HG02840 (cell line): ENCODE results near the gene PRPF19.
"Not testable (repeated sequence)": the region's sequence is repeated elsewhere in the genome, so short reads cannot be mapped to it uniquely, and the experiment has no call there.

Experiments used
- ATAC-seq: cut with Tn5 transposase; IDR thresholded peaks from one replicate; pipeline ENCODE4 v1.9.1; 2021; ENCODE audit warnings: mild to moderate bottlenecking, moderate library complexity, moderate number of reproducible peaks; ENCODE audit not compliant: unreplicated experiment, low FRiP score

PRPF19 gene

DNA sequence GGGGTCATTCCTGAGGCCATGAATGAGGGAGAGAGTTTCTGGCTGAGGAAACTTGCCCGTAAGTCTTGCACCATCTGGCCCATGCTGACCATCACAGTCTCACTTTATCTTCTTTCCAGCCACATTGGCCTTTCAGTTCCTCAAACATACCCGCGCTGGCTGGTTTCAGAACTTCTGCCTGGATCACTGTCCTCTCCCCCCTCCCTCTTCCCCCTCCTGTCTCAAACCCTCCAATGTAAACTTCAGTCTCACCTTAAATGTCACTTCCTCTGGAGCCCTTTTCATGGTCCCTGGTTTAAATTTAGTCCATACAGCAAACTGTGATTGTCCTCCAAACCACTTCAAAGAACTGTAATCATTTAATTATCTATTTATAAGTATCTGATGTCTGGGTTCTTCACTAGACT is 3.9 kb upstream of the PRPF19 start:
- ATAC-seq = peak; percentile 24

DNA sequence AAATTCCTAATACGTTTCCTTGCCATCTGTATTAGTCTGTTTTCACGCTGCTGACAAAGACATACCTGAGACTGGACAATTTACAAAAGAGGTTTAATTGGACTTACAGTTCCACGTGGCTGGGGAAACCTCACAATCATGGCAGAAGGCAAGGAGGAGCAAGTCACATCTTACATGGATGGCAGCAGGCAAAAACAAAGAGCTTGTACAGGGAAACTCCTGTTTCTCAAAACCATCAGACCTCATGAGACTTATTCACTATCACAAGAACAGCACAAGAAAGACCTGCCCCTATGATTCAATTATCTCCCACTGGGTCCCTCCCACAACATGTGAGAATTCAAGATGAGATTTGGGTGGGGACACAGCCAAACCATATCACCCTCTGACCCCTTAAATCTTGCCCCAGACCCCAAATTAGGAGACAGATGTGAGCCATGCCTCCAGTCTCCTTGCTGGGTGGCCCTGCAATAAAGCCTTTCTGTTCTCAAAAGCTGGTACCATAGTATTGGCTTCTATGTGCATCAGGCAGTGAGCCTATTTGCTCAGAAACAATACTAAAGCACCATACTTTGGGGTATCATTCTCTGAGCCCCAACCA is 3.4 kb upstream of the PRPF19 start:
- not testable (repeated sequence) for ATAC-seq

DNA sequence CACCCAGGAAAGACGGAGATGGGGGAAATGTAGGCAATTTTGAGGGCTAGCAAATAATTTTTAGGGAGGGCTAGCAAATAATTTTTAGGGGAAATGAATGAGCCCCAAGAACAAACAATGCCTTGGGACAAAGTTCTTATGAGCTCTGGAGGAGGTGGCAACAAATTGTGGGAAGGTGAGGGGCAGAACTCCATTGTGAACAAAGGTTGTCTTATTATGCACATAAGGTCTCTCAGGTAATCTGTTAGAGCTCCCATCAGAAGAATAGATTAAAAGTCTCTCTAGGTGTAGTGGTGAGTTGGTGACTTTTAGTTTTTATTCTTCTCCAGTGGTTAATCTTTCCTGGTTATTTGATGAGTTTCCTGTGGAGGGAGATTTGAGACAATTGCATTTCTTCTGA is 2.4 kb upstream of the PRPF19 start:
- no peak for ATAC-seq

DNA sequence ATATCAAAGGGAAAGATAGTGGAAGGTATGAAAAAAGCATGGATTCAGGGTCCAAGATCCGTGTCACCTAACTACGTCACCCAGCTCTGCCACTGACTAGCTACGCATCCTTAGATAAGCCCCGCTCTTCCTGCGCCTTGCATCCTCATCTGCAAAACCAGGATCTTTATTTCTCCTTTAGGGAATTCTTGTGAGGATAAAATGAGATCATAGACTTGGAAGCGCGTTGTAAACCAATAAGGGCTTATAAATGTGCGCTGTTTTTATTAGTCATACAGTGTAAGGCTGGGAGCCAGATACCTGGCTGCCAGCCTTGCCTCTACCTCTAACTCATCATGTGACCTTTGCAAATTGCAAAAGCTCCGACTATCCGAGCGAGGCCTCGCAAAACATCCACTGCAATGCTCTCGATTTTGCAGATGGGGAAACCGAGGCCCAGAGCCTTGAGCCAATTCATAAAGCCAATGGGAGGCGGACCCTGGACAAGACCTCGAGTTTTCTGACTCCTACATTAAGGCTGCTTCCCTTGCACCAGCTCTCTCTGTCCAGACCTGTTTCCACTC is 753 bp downstream of the PRPF19 start:
- no peak for ATAC-seq

DNA sequence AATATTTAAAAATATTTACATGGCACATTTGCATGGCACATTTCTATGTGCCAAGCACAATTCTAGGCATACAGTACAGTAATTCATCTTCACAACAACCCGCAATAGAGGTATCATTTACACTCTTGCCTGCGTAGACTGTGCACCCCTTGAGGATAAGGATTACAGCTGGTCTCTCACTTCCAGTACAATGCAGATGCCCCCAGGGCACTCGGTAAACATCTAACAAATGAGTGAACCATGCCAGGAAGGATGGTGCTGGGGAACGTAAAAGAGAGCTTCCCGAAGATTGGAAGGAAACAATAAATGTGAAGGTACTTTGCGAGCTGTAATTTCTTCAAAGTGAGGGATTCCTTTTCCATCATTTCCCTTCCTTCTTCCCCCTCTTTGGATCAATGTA is 1.3 kb downstream of the PRPF19 start:
- ATAC-seq = no peak

DNA sequence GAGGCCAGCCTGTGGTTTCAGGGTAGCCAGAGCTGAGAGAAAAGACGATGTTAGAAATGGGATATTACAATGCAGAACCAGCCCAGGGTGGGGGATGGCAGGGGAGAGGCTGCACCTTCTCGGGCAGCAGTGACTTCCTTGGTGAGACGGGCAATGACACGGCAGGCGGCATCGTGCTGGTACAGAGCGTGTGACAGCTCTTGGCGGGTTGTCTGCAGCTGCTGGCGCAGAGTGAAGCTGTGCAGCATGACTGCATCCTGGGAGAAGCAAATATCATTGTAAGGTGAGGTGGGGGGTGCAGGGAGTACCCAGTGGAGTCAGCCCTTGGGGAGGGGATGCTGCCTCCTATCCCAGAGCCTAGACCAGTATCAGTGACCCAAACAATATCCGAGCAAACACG is 3.8 kb downstream of the PRPF19 start:
- ATAC-seq = no peak

DNA sequence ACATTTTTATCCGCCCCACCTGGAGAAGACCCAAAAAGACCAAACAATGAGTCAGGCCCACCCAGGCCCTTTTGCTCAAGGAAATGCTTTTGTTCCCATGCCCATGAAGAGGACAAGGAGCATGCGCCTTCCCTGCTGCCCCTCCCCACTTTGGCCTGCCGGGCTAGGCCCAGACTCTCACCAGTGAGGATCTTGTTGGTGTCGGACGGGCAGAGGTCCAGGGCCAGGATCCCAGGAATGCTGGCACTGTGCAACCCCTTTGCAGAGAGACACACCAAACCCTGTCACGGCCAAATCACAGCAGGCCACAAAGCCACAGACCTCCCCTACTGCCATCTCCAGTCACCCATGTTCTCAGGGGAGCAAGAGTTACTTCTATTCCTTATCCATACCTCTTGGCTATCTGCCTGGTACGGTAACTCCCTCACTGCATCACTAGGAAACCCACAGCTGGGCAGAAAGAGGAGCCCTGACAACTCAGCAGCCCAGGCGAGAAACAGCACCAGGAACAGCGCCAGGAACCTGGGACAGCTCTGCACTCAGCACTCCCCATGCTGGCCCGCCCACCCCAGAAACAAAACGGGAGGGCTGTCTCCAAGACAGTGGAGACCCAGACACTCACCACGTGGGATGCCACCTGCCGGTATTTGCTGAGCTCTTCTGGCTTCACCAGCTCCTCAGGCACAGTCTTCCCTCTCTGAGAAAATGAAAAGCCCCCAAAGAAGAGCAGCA is 5.5 kb downstream of the PRPF19 start:
- no peak for ATAC-seq

DNA sequence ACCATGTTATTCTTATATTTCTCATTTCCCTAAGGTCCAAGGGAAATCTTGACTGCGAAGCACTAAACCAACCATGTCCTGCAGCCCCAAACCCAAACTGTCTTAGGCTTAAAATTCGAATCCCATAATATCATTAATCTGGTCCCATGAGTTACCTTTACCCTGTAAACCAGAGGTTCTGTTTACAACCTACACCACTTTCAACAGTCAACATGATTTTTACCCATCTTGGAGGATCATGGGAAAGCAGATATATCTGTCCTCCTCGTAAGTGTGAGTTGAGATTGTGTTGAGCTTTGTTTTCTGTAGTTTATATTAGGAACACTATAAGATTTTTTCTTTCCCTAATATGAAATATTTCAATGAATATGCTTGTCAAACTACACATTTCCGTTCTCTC is 6.4 kb downstream of the PRPF19 start:
- no peak for ATAC-seq

DNA sequence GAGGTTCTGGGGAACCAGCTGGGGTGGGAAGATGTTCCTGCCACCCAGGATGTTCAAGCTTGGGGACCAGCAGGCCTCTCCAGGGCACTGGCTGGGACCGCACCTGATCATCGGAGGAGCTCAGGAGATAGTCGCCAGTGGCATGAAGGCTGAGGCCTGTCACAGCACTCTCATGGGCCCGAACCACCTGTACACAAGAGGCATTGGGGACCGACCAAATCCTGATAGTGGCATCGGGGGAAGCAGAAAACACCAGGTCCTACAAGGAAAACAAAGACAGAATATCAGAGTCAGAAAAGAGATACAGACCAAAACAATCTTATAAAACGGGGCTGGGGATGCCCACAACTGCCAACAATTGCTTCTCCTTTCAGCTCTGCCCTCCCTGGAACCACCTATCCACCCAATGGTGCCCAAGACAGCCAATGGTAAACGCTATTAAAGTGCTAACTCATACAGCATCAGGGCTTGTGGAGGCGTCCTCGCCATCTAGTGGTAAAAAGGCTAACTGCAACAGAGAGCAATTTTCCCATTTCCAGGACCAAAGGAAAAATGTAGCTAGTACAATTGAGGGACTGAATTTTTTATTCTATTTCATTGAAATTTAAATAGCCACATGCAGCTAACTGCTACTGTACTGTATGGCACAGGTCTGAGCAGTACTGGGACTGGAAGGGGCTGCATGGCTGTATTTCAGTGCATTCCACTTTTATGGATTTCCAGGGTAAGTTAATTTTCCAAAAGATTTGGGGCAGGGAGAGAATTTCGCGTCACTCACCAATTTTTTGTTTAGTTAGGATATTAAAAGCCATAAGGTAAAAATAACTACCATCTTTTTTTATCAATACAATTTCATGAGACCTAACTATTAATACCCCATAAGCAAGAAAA is 7.1 kb downstream of the PRPF19 start:
- no peak for ATAC-seq

DNA sequence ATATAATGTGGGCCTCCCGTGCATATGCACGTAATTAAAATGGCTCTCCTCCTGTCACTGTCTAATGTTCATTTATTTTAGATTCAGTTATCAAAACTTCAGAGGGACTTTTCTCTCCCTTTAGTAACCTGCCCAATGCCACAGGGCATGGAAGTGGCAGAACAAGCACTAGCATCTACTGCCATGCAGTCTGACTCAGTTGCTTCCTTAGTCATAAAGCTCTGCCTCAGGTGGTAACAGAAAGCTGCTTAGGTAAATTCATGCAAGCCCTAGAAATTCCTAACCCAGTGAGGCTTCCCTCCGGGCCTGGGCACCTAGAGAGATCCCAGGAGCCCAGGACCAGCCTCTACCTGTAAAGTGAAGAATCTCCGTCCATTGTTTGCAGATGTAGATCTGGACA is 8.9 kb downstream of the PRPF19 start:
- no peak for ATAC-seq

DNA sequence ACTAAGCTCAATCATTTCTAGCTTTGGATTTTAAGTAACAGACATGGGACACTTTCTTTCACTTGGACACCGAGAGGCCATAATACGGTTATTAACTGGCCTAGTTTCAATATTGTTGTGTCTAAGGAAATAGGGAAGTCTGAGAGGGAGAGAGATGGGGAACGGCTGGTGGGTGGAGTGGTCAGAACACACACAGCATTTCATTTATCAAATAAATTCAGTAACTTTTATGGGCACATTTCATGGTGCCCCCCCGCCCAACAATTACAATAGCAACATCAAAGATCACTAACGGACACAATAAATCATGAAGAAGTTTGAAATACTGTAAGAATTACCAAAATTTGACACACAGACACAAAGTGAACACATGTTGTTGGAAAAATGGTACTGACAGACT is 10.7 kb downstream of the PRPF19 start:
- no peak for ATAC-seq

DNA sequence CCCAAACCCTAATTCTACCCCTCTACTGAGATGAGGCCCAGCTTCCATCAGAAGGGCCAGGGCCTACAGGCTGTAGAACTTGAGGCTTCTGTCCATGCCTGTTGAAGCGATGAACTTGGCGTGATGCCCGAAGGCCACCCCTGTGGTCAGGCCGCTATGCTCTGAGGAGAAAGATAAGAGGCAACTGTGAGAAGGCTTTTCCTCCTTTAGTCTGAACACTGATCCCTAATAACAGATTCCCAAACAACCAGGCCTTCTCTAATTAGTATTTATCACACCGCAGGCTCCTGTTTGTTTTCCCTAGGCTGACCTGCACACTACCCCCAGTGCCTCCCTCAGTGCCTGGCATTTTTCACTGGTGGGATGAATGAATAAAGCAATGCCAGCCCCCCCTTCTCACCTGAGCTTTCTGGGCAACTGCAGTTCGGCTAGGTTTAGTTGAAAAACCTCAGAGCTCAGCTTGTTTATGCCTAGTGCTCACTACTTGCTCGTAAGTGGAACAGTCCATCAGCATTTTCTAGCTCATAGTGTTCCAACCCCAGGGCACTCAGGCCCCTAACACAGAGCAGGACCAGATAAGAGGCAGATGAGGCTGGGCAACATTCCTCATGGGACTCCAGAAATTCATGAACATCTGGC is 15.2 kb downstream of the PRPF19 start:
- ATAC-seq = no peak

DNA sequence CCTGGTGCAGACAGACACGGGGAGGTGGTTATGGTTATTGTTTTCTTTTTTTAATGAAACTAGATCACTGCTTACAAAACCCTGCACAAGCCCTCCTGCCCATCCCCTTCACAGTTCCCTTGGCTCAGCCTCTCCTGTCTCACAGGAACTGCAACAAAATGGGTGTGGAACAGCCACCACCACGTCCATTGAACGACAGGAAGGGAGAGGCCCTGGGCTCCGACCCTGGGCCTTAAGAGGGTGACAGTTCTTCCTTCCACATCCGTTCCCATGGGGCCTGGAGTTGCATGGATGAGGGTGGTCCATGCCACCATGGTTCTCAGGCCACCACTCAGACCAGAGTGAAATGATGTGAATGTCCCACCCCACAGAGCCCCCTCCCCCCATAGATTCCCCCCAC is 15.7 kb downstream of the PRPF19 start:
- no peak for ATAC-seq

DNA sequence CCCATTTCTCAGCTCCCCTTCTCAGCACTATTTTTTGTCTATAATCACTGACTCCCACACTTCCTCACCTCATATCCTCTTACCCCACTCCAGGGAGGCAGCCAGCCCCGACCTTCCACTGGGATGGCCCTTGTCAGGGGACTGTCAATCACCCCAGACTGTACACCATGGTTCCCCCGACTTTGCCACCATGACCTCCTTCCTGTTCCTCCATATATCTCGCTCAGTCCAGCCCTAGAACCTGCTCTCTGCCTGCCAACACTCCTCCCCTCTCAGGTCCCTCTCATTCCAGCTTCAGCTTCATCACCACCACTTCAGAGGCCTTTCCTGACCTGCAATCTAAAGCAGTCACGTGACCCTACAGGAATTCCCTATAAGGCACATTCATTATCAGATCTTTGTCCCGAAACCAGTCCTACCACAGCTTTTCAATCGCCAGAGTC is 16.5 kb downstream of the PRPF19 start:
- no peak for ATAC-seq

DNA sequence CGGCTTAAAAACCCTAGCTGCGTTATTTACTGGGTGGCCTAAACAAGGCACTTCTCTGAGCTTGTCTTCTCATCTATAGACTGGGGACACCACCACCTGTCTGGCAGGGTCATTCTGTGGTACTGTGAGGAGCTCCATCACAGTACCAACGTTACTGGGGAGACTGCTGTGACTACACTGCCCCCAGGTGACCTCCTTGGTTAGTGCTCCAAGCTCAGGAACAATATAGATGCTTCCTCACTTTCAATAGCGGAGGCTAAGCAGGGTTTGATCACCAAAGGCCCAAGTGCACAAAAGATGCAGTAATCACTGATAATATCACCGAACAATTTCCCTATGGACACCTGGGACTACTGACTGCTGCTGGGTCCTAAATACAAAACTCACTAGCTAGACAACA is 18.8 kb downstream of the PRPF19 start:
- ATAC-seq = no peak

DNA sequence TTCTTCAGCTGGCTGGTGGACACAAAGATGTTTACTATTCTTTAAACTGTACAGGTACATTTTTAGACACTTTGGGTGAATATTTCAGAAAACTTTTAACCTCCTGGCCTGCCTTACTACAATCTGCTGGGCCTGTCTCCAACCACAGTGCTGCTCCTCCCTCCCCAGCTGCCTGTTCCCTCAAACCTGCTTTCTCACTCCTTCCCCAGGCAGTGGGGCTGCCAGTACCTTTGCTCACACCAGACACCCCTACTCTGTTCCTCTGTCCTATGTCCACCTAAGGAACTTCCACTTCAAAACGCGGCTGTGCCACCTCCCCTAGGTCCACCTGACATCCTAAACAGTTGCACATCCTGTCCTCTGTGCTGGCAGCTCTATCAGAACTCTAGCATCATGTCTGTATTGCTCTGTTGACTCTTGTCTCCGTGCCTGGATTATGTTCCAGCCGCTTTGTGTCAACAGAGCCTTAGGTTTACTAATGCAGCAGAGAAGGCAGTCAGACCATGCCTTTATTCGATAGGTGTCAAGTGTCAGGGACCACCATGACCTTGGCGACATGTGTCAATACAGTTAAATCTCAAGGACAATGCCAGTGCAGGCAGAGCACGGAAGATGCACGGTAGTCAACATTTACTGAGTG is 25.6 kb downstream of the PRPF19 start:
- no peak for ATAC-seq

DNA sequence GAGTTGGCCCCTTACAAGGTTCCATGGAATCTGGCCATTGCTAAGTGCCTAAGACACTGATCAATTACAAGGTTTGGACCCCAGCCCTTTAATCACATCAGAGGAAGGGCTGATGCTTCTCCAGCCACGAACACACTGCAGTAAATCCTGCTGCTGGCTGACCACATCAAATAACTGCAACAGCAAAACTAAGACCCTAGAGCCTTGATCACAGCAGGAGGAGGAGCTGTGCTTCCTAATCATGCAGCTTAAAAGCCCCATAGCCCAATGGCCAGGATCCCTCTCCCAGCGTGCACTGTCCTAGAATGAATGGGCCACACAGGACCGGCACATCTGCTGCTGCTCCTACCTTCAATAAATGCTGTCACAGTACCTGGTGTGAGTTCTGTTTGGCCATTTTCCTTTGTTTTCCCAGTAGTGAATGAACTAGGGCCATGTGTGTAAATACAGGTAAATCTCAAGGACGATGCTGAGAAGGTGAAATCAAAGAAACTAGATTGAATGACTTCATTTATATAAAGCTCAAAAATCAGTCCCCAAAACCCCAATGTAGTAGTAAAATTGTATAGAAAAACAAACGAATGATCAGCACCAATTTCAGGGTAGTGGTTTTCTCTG is 26.3 kb downstream of the PRPF19 start:
- ATAC-seq = no peak

DNA sequence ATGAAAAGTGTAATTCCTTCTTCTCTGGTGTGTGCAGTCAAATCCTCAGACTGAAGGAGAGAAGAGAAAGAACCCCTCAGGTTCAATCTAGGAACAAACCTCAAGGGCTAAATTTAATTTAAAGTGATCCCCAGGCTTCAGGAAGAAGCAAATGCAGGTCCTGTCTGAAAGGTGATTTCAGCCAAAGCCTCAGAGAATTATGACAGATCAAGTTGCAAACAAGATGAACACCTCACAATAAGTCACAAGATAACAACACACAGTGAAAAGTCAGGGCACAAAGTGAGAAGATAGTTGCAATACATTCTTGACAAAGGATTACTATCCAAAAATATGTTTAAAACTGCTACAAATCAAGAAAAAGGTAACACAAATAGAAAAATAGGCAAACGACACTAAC is 27.3 kb downstream of the PRPF19 start:
- ATAC-seq = no peak

DNA sequence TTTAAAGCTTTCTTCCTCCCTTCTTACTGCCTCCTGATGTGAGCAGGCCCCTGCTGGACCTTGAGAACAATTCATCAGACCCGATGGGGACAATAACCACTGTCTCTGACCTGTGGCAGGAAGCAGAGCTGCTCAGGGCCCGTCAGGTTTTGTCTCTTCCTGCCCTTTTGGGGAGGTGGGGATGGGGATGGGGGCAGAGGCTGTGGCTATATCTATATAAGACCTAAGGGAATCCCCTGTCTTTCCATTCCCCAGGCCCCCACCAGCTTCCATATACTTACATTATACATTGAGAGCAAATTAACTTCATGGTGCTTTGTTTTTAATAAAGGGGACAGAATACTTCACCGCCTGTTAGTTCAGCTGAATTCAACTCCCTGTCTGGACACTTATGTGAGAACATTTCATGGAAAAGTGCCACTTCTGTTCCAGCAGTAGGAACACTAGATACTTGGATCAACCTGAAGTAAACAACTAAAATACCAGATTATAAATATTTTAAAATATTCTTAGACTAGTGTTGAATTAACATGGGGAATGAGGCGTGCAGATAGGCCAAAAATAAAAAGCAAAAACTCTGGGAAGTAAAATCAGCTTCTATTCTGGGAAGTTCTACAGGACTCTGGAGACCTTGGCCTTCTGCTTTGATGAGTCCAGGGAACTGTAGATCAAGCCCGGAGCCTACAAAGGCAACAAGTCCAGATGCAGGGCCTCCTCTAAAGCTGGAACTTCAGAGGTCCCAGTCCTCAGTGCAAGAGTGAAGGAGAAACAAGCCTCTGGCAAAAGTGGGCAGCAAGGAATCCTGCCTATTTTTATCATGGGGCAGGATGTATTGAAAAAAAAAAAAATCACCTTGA is 27.9 kb downstream of the PRPF19 start:
- no peak for ATAC-seq
